8988T (cell line): Measurements from ENCODE around the gene AFTPH.

ENCODE experiments used
- DNase-seq: peaks from one replicate; pipeline ENCODE4 v3.0.0; 2011

The AFTPH gene

GRCh38 chr2:64523666-64524603 lies at the start of gene AFTPH:
Gene AFTPH (plus strand): TSS chr2:64524328. CDS start chr2:64551475, 27,147 bp downstream.
- peak; percentile 91 for DNase-seq

- no peak for DNase-seq
Observed at GRCh38 chr2:64474636-64475035, 49.5 kb upstream of the AFTPH start.

GRCh38 chr2:64477037-64477436 lies 47.1 kb upstream of the AFTPH start:
- DNase-seq = no peak

- DNase-seq = no peak
Observed at GRCh38 chr2:64477979-64478378, 46.1 kb upstream of the AFTPH start.

- no peak for DNase-seq
Observed at GRCh38 chr2:64478502-64479230, 45.5 kb upstream of the AFTPH start.

- DNase-seq = no peak
Observed at GRCh38 chr2:64479259-64480117, 44.6 kb upstream of the AFTPH start.

GRCh38 chr2:64481665-64482064 lies 42.5 kb upstream of the AFTPH start:
- DNase-seq = no peak

- no peak for DNase-seq
Observed at GRCh38 chr2:64482243-64482642, 41.9 kb upstream of the AFTPH start.

- DNase-seq = no peak
Observed at GRCh38 chr2:64482765-64483504, 41.2 kb upstream of the AFTPH start.

GRCh38 chr2:64485331-64485730 lies 38.8 kb upstream of the AFTPH start:
- no peak for DNase-seq

GRCh38 chr2:64485961-64486360 lies 38.2 kb upstream of the AFTPH start:
- DNase-seq = no peak

GRCh38 chr2:64487256-64488049 lies 36.7 kb upstream of the AFTPH start:
- no peak for DNase-seq

- peak; percentile 46 for DNase-seq
Observed at GRCh38 chr2:64488050-64488974, 35.8 kb upstream of the AFTPH start.

- DNase-seq = no peak
Observed at GRCh38 chr2:64489081-64489751, 34.9 kb upstream of the AFTPH start.

- no peak for DNase-seq
Observed at GRCh38 chr2:64491426-64491825, 32.7 kb upstream of the AFTPH start.

- no peak for DNase-seq
Observed at GRCh38 chr2:64492272-64492671, 31.9 kb upstream of the AFTPH start.

- no peak for DNase-seq
Observed at GRCh38 chr2:64492821-64493220, 31.3 kb upstream of the AFTPH start.

- no peak for DNase-seq
Observed at GRCh38 chr2:64493788-64494187, 30.3 kb upstream of the AFTPH start.

- DNase-seq = no peak
Observed at GRCh38 chr2:64498438-64498837, 25.7 kb upstream of the AFTPH start.

- no peak for DNase-seq
Observed at GRCh38 chr2:64500549-64500948, 23.6 kb upstream of the AFTPH start.
